Loucy (cell line): ENCODE results near the gene NOD1.
"Not testable (repeated sequence)": the region's sequence is repeated elsewhere in the genome, so short reads cannot be mapped to it uniquely, and the experiment has no call there.

Experiments used
- H2AFZ ChIP-seq: fragments of 200-600 bp; sonication (generic); 2 replicates; pipeline ENCODE4 v1.6.0; 2016; ENCODE audit warnings: antibody characterized with exemption, mild to moderate bottlenecking, low read length, moderate library complexity
- H3F3A ChIP-seq: fragments of 200-600 bp; 2 replicates; pipeline ENCODE4 v1.6.0; 2016; ENCODE audit warnings: antibody characterized with exemption, low read depth, mild to moderate bottlenecking
- H3K27me3 ChIP-seq: fragments of 200-600 bp; sonication (generic); 2 replicates; pipeline ENCODE4 v1.6.1; 2014; ENCODE audit warnings: low read length, mild to moderate bottlenecking; ENCODE audit not compliant: insufficient read depth, poor library complexity, severe bottlenecking
- H3K36me3 ChIP-seq: fragments of 200-600 bp; sonication (generic); 2 replicates; pipeline ENCODE4 v1.6.1; 2016; ENCODE audit warnings: low read length; ENCODE audit not compliant: insufficient read depth
- H3K4me1 ChIP-seq: fragments of 200-600 bp; sonication (generic); 2 replicates; pipeline ENCODE4 v1.5.1; 2014; ENCODE audit warnings: low read length, mild to moderate bottlenecking; ENCODE audit not compliant: insufficient read depth, poor library complexity, severe bottlenecking
- H3K4me2 ChIP-seq: fragments of 200-600 bp; sonication (generic); 2 replicates; pipeline ENCODE4 v1.6.0; 2014; ENCODE audit warnings: antibody characterized with exemption, low read length, low read depth, mild to moderate bottlenecking; ENCODE audit not compliant: poor library complexity, severe bottlenecking
- H3K4me3 ChIP-seq: fragments of 200-600 bp; sonication (generic); 2 replicates; pipeline ENCODE4 v1.5.1; 2014; ENCODE audit warnings: low read length, mild to moderate bottlenecking, mixed read lengths; ENCODE audit not compliant: poor library complexity, severe bottlenecking
- H3K79me2 ChIP-seq: fragments of 200-600 bp; sonication (generic); 2 replicates; pipeline ENCODE4 v1.6.1; 2014; ENCODE audit warnings: low read length; ENCODE audit not compliant: insufficient read depth
- H3K9ac ChIP-seq: fragments of 200-600 bp; sonication (generic); 2 replicates; pipeline ENCODE4 v1.6.0; 2014; ENCODE audit warnings: mild to moderate bottlenecking, low read depth, low read length, moderate library complexity; ENCODE audit not compliant: poor library complexity, severe bottlenecking
- H3K9me2 ChIP-seq: fragments of 200-600 bp; sonication (generic); replicated peaks from 2 replicates; pipeline ENCODE4 v1.6.1; 2016; ENCODE audit warnings: low read depth, low read length, mixed read lengths
- H3K9me3 ChIP-seq: fragments of 200-600 bp; sonication (generic); 2 replicates; pipeline ENCODE4 v1.6.1; 2014; ENCODE audit warnings: mild to moderate bottlenecking, antibody characterized with exemption, low read length, low read depth; ENCODE audit not compliant: insufficient read depth
- H4K20me1 ChIP-seq: fragments of 200-600 bp; sonication (generic); 2 replicates; pipeline ENCODE4 v1.6.0; 2014; ENCODE audit warnings: antibody characterized with exemption, low read length, mild to moderate bottlenecking; ENCODE audit not compliant: insufficient read depth, poor library complexity, severe bottlenecking
- EZH2phosphoT487 ChIP-seq: fragments of 200-600 bp; IDR thresholded peaks from 2 replicates; pipeline ENCODE4 v1.6.1; 2018; ENCODE audit warnings: antibody characterized with exemption, mild to moderate bottlenecking, moderate library complexity, borderline replicate concordance
- TF ChIP-seq, protein P1 (sequence below): fragments of 200-600 bp; sonication (generic); conservative IDR thresholded peaks from 2 replicates; pipeline ENCODE4 v1.5.1; 2014; ENCODE audit warnings: mild to moderate bottlenecking, antibody characterized with exemption, low read length

The NOD1 gene

DNA sequence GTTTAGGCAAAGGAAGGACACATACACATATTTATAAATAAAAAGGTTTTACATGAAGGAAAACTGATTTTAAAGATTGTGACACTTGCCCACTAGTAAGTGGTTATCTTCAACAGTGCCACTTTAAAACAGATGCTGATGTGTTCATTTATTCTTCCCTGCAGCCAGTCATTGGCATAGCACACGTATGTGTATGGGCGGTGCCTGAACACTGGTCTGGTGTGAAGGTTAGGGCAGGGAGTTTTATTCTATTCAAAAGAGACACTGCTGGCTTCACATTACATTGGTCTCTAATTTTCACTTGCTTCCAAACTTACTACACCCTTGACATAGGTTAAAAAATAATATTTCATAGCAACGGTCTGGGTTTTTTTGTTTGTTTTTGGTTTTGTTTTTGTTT is 57.9 kb downstream of the NOD1 start:
- Histone ChIP-seq H3K79me2 (no peaks in the 10 kb centered on the region), H3K9ac (no peak overlapping the region), H3K9me3 (no peaks in the 10 kb centered on the region), H3K4me2 (no peak overlapping the region), H3K4me3 (no peak overlapping the region), H3K36me3 (no peaks in the 10 kb centered on the region), H3F3A (no peaks in the 10 kb centered on the region), H4K20me1 (no peaks in the 10 kb centered on the region), H3K4me1 (peaks cover 19% of the 10 kb centered on the region), H3K27me3 (no peaks in the 10 kb centered on the region), H2AFZ (no peak overlapping the region), H3K9me2 (no peaks in the 10 kb centered on the region)
- TF ChIP-seq EZH2phosphoT487: no peak
- TF ChIP-seq, protein P1, sequence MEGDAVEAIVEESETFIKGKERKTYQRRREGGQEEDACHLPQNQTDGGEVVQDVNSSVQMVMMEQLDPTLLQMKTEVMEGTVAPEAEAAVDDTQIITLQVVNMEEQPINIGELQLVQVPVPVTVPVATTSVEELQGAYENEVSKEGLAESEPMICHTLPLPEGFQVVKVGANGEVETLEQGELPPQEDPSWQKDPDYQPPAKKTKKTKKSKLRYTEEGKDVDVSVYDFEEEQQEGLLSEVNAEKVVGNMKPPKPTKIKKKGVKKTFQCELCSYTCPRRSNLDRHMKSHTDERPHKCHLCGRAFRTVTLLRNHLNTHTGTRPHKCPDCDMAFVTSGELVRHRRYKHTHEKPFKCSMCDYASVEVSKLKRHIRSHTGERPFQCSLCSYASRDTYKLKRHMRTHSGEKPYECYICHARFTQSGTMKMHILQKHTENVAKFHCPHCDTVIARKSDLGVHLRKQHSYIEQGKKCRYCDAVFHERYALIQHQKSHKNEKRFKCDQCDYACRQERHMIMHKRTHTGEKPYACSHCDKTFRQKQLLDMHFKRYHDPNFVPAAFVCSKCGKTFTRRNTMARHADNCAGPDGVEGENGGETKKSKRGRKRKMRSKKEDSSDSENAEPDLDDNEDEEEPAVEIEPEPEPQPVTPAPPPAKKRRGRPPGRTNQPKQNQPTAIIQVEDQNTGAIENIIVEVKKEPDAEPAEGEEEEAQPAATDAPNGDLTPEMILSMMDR: no peak

DNA sequence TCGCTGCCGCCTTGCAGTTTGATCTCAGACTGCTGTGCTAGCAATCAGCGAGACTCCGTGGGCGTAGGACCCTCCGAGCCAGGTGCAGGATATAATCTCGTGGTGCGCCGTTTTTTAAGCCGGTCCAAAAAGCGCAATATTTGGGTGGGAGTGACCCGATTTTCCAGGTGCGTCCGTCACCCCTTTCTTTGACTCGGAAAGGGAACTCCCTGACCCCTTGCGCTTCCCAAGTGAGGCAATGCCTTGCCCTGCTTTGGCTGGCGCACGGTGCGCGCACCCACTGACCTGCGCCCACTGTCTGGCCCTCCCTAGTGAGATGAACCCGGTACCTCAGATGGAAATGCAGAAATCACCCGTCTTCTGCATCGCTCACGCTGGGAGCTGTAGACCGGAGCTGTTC is 58.5 kb downstream of the NOD1 start:
- H4K20me1 ChIP-seq, H3F3A ChIP-seq, H3K9me2 ChIP-seq, H3K9ac ChIP-seq, H3K4me2 ChIP-seq, H3K9me3 ChIP-seq, H3K36me3 ChIP-seq, H3K4me3 ChIP-seq, H3K79me2 ChIP-seq, H3K27me3 ChIP-seq, H2AFZ ChIP-seq: not testable (repeated sequence)
- peaks cover 19% of the 10 kb centered on the region for H3K4me1 ChIP-seq

GRCh38 chr7:30413864-30414263 is 64.7 kb downstream of the NOD1 start:
- Histone ChIP-seq H3K36me3 (no peaks in the 10 kb centered on the region), H3K4me1 (no peaks in the 10 kb centered on the region), H3K9ac (no peak overlapping the region), H3F3A (no peaks in the 10 kb centered on the region), H2AFZ (no peak overlapping the region), H3K4me2 (no peak overlapping the region), H3K79me2 (no peaks in the 10 kb centered on the region), H3K9me2 (no peaks in the 10 kb centered on the region), H3K9me3 (peaks cover 5% of the 10 kb centered on the region; the same call in 1 of the 2 replicates), H3K27me3 (no peaks in the 10 kb centered on the region), H3K4me3 (no peak overlapping the region), H4K20me1 (no peaks in the 10 kb centered on the region)
- TF ChIP-seq, protein P1: no peak
- no peak for TF ChIP-seq EZH2phosphoT487

DNA sequence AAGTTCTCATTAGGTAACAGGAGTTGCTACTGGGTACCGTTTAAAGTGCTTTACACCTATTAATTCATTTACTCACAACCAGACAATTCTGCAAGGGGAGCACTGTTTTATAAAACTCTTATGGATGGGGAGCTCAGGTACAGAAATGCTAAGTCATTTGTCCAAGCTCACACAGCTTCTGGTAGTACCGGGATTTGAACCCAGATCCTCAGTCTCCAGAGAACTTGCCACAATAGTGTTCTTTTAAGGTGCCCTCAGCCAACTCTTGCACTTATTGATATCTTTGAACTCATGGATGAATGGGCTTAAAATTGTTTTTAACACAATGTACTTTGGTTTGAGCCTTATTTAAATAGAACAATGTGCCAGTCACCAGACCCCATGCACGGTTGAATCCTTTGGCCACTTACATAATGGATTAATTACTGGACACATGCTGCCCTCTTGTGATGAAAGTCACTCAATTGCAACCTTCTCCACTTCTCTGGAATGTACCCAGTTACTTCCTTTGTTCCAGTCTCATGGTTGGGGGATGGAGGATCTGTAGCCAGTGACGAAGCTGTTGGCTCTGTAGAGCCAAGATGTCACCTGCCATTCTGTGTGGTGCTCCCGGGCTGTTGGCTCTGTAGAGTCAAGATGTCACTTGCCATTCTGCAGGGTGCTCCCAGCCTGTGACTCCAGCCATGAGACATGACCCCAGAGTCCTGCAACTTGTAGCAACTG is 65.6 kb downstream of the NOD1 start:
- no peak overlapping the region for H3K4me3 ChIP-seq
- H3K4me1 ChIP-seq: no peaks in the 10 kb centered on the region
- H3F3A ChIP-seq: no peaks in the 10 kb centered on the region
- H3K9me3 ChIP-seq: peaks cover 5% of the 10 kb centered on the region; the same call in 1 of the 2 replicates
- no peak overlapping the region for H2AFZ ChIP-seq
- no peaks in the 10 kb centered on the region for H3K27me3 ChIP-seq
- TF ChIP-seq, protein P1: peak; percentile 58
- no peak for TF ChIP-seq EZH2phosphoT487
- H3K4me2 ChIP-seq: no peak overlapping the region
- no peaks in the 10 kb centered on the region for H3K9me2 ChIP-seq
- H4K20me1 ChIP-seq: no peaks in the 10 kb centered on the region
- H3K79me2 ChIP-seq: no peaks in the 10 kb centered on the region
- no peak overlapping the region for H3K9ac ChIP-seq
- no peaks in the 10 kb centered on the region for H3K36me3 ChIP-seq
